Neural cell (in vitro differentiated cells): ENCODE results near the gene NRCAM. TPM values are rescaled to one million over a fixed set of nuclear protein-coding genes. Genes with fewer than 3 reads are reported as not detected.

Experiments
- H2AFZ ChIP-seq: fragments of 200-600, 300-800 bp; sonication (generic), shearing (Covaris generic); 2 replicates; pipeline ENCODE4 v1.6.0; 2014; ENCODE audit warnings: low read depth, mild to moderate bottlenecking, antibody characterized with exemption, low read length, moderate library complexity
- H3F3A ChIP-seq: fragments of 200-600 bp; shearing (Covaris generic); 2 replicates; pipeline ENCODE4 v1.6.1; 2016; ENCODE audit warnings: mild to moderate bottlenecking, moderate library complexity, mixed read lengths, antibody characterized with exemption, low read length; ENCODE audit not compliant: insufficient read depth, poor library complexity, severe bottlenecking
- H3K27ac ChIP-seq: fragments of 200-600, 300-800 bp; sonication (generic), shearing (Covaris generic); 2 replicates; pipeline ENCODE4 v1.5.1; 2014; ENCODE audit warnings: mild to moderate bottlenecking, low read length, moderate library complexity
- H3K27me3 ChIP-seq: fragments of 300-800, 200-600 bp; sonication (generic), shearing (Covaris generic); 2 replicates; pipeline ENCODE4 v1.6.0; 2014; ENCODE audit warnings: mild to moderate bottlenecking, low read depth, low read length, moderate library complexity; ENCODE audit not compliant: insufficient read depth
- H3K36me3 ChIP-seq: fragments of 300-800, 200-600 bp; sonication (generic), shearing (Covaris generic); 2 replicates; pipeline ENCODE4 v1.5.1; 2014; ENCODE audit warnings: mild to moderate bottlenecking, antibody characterized with exemption, low read length, moderate library complexity; ENCODE audit not compliant: insufficient read depth
- H3K4me2 ChIP-seq: fragments of 300-800, 200-600 bp; sonication (generic), shearing (Covaris generic); 2 replicates; pipeline ENCODE4 v1.6.0; 2014; ENCODE audit warnings: mild to moderate bottlenecking, low read length
- H3K4me3 ChIP-seq: fragments of 300-800, 200-600 bp; sonication (generic), shearing (Covaris generic); 2 replicates; pipeline ENCODE4 v1.5.1; 2014; ENCODE audit warnings: mild to moderate bottlenecking, low read length, moderate library complexity
- H3K79me2 ChIP-seq: fragments of 200-600 bp; shearing (Covaris generic); replicated peaks from 2 replicates; pipeline ENCODE4 v1.6.0; 2014; ENCODE audit warnings: mild to moderate bottlenecking, low read length, moderate library complexity; ENCODE audit not compliant: insufficient read depth
- H3K9ac ChIP-seq: fragments of 300-800, 200-600 bp; sonication (generic), shearing (Covaris generic); 2 replicates; pipeline ENCODE4 v1.6.1; 2016; ENCODE audit warnings: mild to moderate bottlenecking, low read length, mixed read lengths
- H3K9me2 ChIP-seq: fragments of 200-600 bp; shearing (Covaris generic); 2 replicates; pipeline ENCODE4 v1.6.1; 2016; ENCODE audit warnings: mild to moderate bottlenecking, low read length, mixed read lengths; ENCODE audit not compliant: insufficient read depth
- H3K9me3 ChIP-seq: fragments of 200-600, 300-800 bp; sonication (generic), shearing (Covaris generic); 2 replicates; pipeline ENCODE4 v1.6.1; 2016; ENCODE audit warnings: mild to moderate bottlenecking, mixed run types, low read length, moderate library complexity, mixed read lengths
- H4K20me1 ChIP-seq: fragments of 200-600 bp; shearing (Covaris generic); 2 replicates; pipeline ENCODE4 v1.6.1; 2016; ENCODE audit warnings: mild to moderate bottlenecking, mixed run types; ENCODE audit not compliant: insufficient read depth
- CTCF ChIP-seq: fragments of 450-650 bp; IDR thresholded peaks from 2 replicates; pipeline ENCODE4 v1.5.1; 2014; ENCODE audit warnings: antibody characterized with exemption, mild to moderate bottlenecking, moderate library complexity; ENCODE audit not compliant: poor library complexity, severe bottlenecking
- EP300 ChIP-seq: fragments of 450-650 bp; conservative IDR thresholded peaks from 2 replicates; pipeline ENCODE4 v1.6.1; 2014; ENCODE audit warnings: antibody characterized with exemption, mild to moderate bottlenecking, moderate library complexity; ENCODE audit not compliant: poor library complexity, severe bottlenecking
- EZH2 ChIP-seq: fragments of 200-600, 300-800 bp; shearing (Covaris generic), sonication (generic); IDR thresholded peaks from 2 replicates; pipeline ENCODE4 v1.6.1; 2014; ENCODE audit warnings: antibody characterized with exemption, low read length, borderline replicate concordance, mild to moderate bottlenecking; ENCODE audit not compliant: insufficient read depth, poor library complexity, severe bottlenecking
- MXI1 ChIP-seq: fragments of 450-650 bp; conservative IDR thresholded peaks from 2 replicates; pipeline ENCODE4 v1.6.1; 2014; ENCODE audit warnings: antibody characterized with exemption, mild to moderate bottlenecking; ENCODE audit not compliant: poor library complexity, severe bottlenecking
- POLR2AphosphoS5 ChIP-seq: IDR thresholded peaks from 2 replicates; pipeline ENCODE4 v1.6.1; 2012
- RAD21 ChIP-seq: fragments of 450-650 bp; conservative IDR thresholded peaks from 2 replicates; pipeline ENCODE4 v1.6.1; 2014; ENCODE audit warnings: antibody characterized with exemption, mild to moderate bottlenecking, moderate library complexity
- TAF1 ChIP-seq: IDR thresholded peaks from 2 replicates; pipeline ENCODE4 v1.6.1; 2012; ENCODE audit warnings: low read depth
- polyA plus RNA-seq: library from polyadenylated mRNA; depleted of rRNA; stranded (reverse); fragments of >200 nt; gene quantifications from 2 replicates; pipeline ENCODE4 v1.2.3, GENCODE V29; 2014
- TF ChIP-seq, protein P1 (sequence below): IDR thresholded peaks from 2 replicates; pipeline ENCODE4 v1.6.1; 2012; ENCODE audit warnings: borderline replicate concordance

The NRCAM gene
- polyA plus RNA-seq, 1 donor from 2014 or later, result 90.9 TPM

GRCh38 chr7:108314049-108314448 is 142.2 kb downstream of the NRCAM start:
- H3K27me3 ChIP-seq, result no peaks in the 10 kb centered on the region
- no peak overlapping the region for H3K4me2 ChIP-seq
- no peaks in the 10 kb centered on the region for H3F3A ChIP-seq
- TF ChIP-seq MXI1 (no peak), CTCF (no peak), TAF1 (no peak), EP300 (no peak), EZH2 (no peak)
- TF ChIP-seq, protein P1, sequence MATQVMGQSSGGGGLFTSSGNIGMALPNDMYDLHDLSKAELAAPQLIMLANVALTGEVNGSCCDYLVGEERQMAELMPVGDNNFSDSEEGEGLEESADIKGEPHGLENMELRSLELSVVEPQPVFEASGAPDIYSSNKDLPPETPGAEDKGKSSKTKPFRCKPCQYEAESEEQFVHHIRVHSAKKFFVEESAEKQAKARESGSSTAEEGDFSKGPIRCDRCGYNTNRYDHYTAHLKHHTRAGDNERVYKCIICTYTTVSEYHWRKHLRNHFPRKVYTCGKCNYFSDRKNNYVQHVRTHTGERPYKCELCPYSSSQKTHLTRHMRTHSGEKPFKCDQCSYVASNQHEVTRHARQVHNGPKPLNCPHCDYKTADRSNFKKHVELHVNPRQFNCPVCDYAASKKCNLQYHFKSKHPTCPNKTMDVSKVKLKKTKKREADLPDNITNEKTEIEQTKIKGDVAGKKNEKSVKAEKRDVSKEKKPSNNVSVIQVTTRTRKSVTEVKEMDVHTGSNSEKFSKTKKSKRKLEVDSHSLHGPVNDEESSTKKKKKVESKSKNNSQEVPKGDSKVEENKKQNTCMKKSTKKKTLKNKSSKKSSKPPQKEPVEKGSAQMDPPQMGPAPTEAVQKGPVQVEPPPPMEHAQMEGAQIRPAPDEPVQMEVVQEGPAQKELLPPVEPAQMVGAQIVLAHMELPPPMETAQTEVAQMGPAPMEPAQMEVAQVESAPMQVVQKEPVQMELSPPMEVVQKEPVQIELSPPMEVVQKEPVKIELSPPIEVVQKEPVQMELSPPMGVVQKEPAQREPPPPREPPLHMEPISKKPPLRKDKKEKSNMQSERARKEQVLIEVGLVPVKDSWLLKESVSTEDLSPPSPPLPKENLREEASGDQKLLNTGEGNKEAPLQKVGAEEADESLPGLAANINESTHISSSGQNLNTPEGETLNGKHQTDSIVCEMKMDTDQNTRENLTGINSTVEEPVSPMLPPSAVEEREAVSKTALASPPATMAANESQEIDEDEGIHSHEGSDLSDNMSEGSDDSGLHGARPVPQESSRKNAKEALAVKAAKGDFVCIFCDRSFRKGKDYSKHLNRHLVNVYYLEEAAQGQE, result no peak
- no peaks in the 10 kb centered on the region for H3K36me3 ChIP-seq
- no peaks in the 10 kb centered on the region for H3K79me2 ChIP-seq
- H3K9ac ChIP-seq, result no peak overlapping the region
- H3K9me3 ChIP-seq, result no peaks in the 10 kb centered on the region
- H3K27ac ChIP-seq, result no peak overlapping the region
- H3K4me3 ChIP-seq, result no peak overlapping the region
- H3K9me2 ChIP-seq, result no peaks in the 10 kb centered on the region
- no peak overlapping the region for H2AFZ ChIP-seq
- no peaks in the 10 kb centered on the region for H4K20me1 ChIP-seq

GRCh38 chr7:108313086-108313485 is 143.2 kb downstream of the NRCAM start:
- no peak overlapping the region for H3K4me3 ChIP-seq
- no peak overlapping the region for H3K27ac ChIP-seq
- no peaks in the 10 kb centered on the region for H3K79me2 ChIP-seq
- no peak overlapping the region for H3K9ac ChIP-seq
- no peak overlapping the region for H2AFZ ChIP-seq
- no peaks in the 10 kb centered on the region for H3K27me3 ChIP-seq
- H4K20me1 ChIP-seq, result no peaks in the 10 kb centered on the region
- H3F3A ChIP-seq, result no peaks in the 10 kb centered on the region
- H3K9me3 ChIP-seq, result no peaks in the 10 kb centered on the region
- no peaks in the 10 kb centered on the region for H3K9me2 ChIP-seq
- TF ChIP-seq EZH2, result no peak
- TF ChIP-seq POLR2AphosphoS5, result no peak
- no peak for TF ChIP-seq EP300
- TF ChIP-seq, protein P1, result no peak
- TF ChIP-seq MXI1, result no peak
- no peak for TF ChIP-seq RAD21
- TF ChIP-seq TAF1, result no peak
- TF ChIP-seq CTCF, result no peak
- H3K4me2 ChIP-seq, result no peak overlapping the region
- no peaks in the 10 kb centered on the region for H3K36me3 ChIP-seq
